ENCODE measurements around the gene DUSP22.

DNA sequence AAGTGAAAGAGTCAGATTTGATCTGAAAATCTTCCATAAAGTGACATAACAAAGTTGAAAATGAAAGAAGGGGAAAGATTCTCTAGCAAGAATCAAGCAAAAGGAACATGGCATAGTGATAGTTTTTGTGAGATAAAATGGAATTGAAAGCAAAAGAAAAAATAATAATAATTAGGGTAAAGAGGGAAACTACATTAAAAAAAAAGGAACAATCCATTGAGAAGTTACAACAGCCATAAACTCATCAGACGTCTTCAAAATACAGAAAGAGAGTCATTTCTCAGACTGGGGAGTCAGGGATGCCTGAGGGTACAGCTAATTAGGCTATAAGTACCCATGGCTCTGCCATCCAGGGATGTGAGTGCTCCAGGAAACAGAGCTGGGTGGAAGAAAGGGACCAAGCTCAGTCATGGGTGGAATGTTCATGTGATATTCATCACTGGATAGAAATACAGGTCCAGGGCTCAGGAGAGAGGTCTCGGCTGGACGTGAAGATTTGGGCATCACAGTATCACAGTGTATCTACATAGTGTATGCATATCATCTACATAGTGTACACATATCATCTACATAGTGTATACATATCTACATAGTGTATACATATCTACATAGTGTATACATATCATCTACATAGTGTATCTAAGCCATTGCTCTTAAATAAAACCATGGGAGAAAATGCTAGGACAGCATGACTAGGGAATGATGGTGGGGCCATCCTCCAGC is 29.4 kb downstream of the DUSP22 start:
- TF ChIP-seq POLR2A (IDR thresholded peaks at IDR 0.05; ENCODE audit: low read depth, low read length), result no peak
- no peak; the same call in 1 of the 2 replicates for TF ChIP-seq POLR2AphosphoS5 (IDR thresholded peaks at IDR 0.05; ENCODE audit: low read depth, low read length)
